Bronchial epithelial cell (primary cell): ENCODE measurements around the gene PWWP2B. TPM values are rescaled to one million over a fixed set of nuclear protein-coding genes. Genes with fewer than 3 reads are reported as not detected.

ENCODE experiments used
- DNase-seq: peaks from one replicate; pipeline ENCODE4 v3.0.0-alpha.2; 2010; ENCODE audit warnings: low read depth
- FAIRE-seq: peaks from 2 replicates; lab custom pipeline; 2011; peaks lifted over from hg19 to GRCh38; lab: Jason Lieb, UNC
- H3K27me3 ChIP-seq: 2 replicates; pipeline ENCODE4 v1.5.1; 2011; ENCODE audit warnings: low read length; ENCODE audit not compliant: control insufficient read depth, insufficient read depth
- H3K36me3 ChIP-seq: 2 replicates; pipeline ENCODE4 v1.5.1; 2011; ENCODE audit warnings: low read length; ENCODE audit not compliant: control insufficient read depth, insufficient read depth
- H3K4me3 ChIP-seq: 2 replicates; pipeline ENCODE4 v1.5.1; 2011; ENCODE audit warnings: mild to moderate bottlenecking, low read depth, low read length, control low read depth
- total RNA-seq: library from RNA; depleted of rRNA; stranded (reverse); fragments of >200 nt; gene quantifications from 2 replicates; pipeline ENCODE4 v1.2.1, GENCODE V29; 2014
- TF ChIP-seq, protein P1 (sequence below): IDR thresholded peaks from 2 replicates; pipeline ENCODE4 v1.5.1; 2011; ENCODE audit warnings: mild to moderate bottlenecking, moderate library complexity, low read length, control low read depth, inconsistent platforms; ENCODE audit not compliant: insufficient read depth, severe bottlenecking

Gene PWWP2B
- total RNA-seq, 1 donor from 2014 or later: 40.0 TPM

DNA sequence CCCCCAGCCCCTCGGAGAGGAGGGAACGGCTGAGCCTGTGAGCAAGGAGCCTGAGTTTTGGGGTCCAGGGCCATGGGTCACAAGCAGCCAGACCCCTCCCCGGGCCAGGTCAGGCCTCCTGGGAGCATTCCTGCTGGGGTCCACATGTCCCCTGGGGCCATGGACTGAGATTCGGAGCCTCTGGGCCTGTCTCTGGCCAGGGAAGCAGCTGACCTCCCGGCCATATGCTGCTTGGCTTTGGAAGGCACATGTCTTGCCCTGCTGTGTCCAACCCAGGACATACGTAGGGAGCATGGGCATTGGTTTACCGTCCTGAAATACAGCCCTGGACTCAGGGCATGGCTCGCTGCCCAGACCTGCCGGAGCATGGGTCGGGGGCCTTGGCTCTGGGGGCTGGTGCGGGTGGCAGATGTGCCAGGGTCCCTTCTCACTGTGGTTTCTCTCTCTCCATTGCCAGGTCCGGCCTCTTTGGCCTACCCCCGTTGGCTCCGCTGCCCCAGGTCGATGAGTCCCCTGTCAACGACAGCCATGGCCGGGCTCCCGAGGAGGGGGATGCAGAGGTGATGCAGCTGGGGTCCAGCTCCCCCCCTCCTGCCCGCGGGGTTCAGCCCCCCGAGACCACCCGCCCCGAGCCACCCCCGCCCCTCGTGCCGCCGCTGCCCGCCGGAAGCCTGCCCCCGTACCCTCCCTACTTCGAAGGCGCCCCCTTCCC is 7.3 kb downstream of the PWWP2B start:
- TF ChIP-seq, protein P1, sequence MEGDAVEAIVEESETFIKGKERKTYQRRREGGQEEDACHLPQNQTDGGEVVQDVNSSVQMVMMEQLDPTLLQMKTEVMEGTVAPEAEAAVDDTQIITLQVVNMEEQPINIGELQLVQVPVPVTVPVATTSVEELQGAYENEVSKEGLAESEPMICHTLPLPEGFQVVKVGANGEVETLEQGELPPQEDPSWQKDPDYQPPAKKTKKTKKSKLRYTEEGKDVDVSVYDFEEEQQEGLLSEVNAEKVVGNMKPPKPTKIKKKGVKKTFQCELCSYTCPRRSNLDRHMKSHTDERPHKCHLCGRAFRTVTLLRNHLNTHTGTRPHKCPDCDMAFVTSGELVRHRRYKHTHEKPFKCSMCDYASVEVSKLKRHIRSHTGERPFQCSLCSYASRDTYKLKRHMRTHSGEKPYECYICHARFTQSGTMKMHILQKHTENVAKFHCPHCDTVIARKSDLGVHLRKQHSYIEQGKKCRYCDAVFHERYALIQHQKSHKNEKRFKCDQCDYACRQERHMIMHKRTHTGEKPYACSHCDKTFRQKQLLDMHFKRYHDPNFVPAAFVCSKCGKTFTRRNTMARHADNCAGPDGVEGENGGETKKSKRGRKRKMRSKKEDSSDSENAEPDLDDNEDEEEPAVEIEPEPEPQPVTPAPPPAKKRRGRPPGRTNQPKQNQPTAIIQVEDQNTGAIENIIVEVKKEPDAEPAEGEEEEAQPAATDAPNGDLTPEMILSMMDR: no peak
- no peaks in the 10 kb centered on the region for H3K27me3 ChIP-seq
- peaks cover 17% of the 10 kb centered on the region for H3K36me3 ChIP-seq
- DNase-seq: no peak
- no peak for FAIRE-seq
- H3K4me3 ChIP-seq: no peak overlapping the region

DNA sequence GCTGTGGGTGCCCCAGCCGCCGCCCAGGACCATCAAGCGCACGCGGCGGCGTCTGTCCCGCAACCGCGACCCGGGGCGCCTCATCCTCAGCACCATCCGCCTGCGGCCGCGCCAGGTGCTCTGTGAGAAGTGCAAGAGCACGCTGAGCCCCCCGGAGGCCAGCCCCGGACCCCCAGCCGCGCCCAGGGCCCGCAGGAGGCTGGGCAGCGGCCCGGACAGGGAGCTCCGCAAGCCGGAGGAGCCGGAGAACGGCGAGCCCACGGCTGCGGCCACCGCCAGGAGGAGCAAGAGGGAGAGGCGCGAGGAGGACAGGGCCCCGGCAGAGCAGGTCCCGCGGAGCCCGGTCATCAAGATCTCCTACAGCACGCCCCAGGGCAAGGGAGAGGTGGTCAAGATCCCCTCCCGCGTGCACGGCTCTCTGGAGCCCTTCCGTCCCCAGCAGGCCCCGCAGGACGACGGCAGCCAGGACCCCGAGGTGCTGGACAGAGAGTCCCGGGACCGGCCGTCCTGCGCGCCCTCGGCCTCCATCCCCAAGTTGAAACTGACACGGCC is 8.0 kb downstream of the PWWP2B start:
- H3K27me3 ChIP-seq: no peaks in the 10 kb centered on the region
- peaks cover 18% of the 10 kb centered on the region for H3K36me3 ChIP-seq
- no peak for DNase-seq
- TF ChIP-seq, protein P1: no peak
- H3K4me3 ChIP-seq: no peak overlapping the region
- FAIRE-seq: no peak

DNA sequence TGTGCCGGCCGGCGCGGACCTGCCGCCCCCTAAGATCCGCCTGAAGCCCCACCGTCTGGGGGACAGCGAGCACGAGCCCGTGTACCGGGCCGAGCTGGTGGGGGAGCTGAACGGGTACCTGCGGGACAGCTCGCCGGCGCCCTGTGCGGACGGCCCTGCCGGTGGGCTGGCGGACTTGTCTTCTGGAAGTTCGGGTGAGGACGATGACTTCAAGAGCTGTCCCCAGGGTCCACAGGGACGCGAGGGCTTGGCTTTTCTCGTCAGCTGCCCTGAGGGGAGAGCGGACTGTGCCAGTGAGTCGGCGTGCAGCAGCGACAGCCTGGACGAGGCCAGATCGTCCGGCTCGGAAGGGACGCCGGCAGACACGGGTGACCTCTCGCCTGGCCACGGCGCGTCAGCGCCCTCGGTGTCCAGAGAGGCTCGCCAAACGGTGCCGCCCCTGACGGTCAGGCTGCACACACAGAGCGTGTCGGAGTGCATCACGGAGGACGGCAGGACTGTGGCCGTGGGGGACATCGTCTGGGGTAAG is 8.5 kb downstream of the PWWP2B start:
- DNase-seq (no peak), FAIRE-seq (no peak)
- TF ChIP-seq, protein P1: no peak
- Histone ChIP-seq H3K4me3 (no peak overlapping the region), H3K36me3 (peaks cover 17% of the 10 kb centered on the region), H3K27me3 (no peaks in the 10 kb centered on the region)

GRCh38 chr10:132406181-132406580 is 9.2 kb downstream of the PWWP2B start:
- FAIRE-seq: no peak
- DNase-seq: no peak
- TF ChIP-seq, protein P1: no peak
- Histone ChIP-seq H3K36me3 (peaks cover 18% of the 10 kb centered on the region), H3K27me3 (no peaks in the 10 kb centered on the region), H3K4me3 (no peak overlapping the region)

DNA sequence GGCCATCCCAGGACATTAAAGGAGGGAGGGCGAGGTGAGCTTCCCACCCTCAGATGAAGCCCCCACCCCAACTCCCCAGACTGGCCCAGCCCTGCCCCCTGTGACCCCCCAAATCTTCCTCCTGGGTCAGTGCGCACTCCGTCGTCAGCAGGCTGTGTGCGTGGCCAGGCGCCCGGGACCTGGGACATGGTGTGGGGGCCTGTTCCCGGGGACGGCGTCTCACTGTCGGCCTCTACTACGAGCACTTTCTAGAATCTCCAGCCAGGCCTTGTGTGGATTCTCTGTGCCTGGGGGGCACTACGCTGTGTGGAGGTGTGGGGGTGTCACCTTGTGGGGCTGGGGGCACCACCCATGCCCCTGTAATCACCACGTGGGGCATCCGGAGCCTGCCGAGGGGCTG is 9.8 kb downstream of the PWWP2B start:
- H3K4me3 ChIP-seq: no peak overlapping the region
- no peak for FAIRE-seq
- H3K27me3 ChIP-seq: no peaks in the 10 kb centered on the region
- TF ChIP-seq, protein P1: no peak
- H3K36me3 ChIP-seq: peaks cover 18% of the 10 kb centered on the region
- no peak for DNase-seq
